Measurements from ENCODE around the gene KCNAB1.

- TF ChIP-seq ZFP30 (CRISPR knock-in tag; IDR thresholded peaks at IDR 0.05) (no peak), ESRRG (CRISPR knock-in tag; IDR thresholded peaks at IDR 0.05) (no peak), ZC3H10 (CRISPR knock-in tag; IDR thresholded peaks at IDR 0.05) (no peak), PATZ1 (CRISPR knock-in tag; IDR thresholded peaks at IDR 0.05; ENCODE audit: borderline replicate concordance) (no peak), ZFP3 (CRISPR knock-in tag; IDR thresholded peaks at IDR 0.05) (no peak)
These were observed 210.0 kb downstream of the KCNAB1 start for GRCh38 chr3:156330415-156330814.
